H4 (cell line): ENCODE results near the gene IER5. TPM values are rescaled to one million over a fixed set of nuclear protein-coding genes. Genes with fewer than 3 reads are reported as not detected.

Experiments
- DNase-seq: peaks from one replicate; pipeline ENCODE4 v3.0.0-alpha.2; 2015; ENCODE audit warnings: low spot score
- total RNA-seq: library from RNA; depleted of rRNA; stranded (reverse); fragments of >200 nt; shearing (Covaris generic); gene quantifications from 2 replicates; pipeline ENCODE4 v1.2.3, GENCODE V29; 2014

IER5 gene
- total RNA-seq, 1 experiment from 2014 or later, result 4.7 TPM

DNA sequence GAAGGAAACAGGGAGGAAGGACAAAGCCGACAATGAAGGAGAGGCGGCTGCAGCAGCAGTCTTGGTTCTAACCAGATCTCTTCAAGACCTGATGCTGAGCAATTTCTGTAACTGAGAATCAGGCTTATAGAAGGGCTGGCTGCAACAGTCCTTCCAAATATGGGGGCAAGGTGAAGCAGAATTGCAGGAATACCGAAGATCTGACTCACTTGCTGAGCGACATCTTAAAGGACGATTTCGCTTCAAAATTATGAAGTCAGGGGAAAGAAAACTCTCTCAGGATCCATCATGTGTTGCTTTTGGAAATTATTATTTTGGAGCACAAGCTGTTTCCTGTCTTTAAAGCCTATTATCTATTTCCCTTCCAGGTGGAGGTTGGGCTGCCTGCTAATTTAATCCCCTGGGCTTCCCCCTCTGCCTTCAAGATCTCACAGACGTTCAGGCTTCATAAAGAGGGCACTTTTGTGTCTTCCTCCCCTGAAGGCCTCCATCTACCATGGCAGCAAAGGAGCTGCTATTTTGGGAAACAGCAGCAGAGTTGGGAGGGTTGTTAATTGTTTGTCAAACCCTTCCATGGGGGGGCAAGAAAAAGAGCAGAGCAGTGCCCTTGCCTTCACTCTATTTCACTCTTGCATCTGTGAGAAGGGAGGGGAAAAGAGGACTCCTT, 10.8 kb upstream of the IER5 start:
- no peak for DNase-seq

- no peak for DNase-seq
Measured at GRCh38 chr1:181079382-181079781, 9.1 kb upstream of the IER5 start.

- DNase-seq, result no peak
Measured at GRCh38 chr1:181079920-181080319, 8.6 kb upstream of the IER5 start.

DNA sequence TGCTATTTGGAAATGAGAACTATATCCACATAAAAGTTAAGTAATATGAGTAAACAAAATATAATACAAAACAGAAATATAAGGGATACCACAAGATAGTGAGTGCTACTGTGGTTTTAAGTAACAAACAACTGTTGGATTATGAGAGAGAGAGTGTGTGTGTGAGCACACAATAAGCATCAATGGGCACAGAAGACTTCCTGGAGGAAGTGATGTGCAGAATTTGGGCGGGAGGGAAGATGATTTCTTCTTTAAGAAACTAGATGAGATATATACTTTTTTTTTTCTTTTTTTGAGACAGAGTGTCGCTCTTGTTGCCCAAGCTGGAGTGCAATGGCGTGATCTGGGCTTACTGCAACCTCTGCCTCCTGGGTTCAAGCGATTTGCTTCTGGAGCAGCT, 7.9 kb upstream of the IER5 start:
- DNase-seq, result no peak

- DNase-seq, result no peak
Measured at GRCh38 chr1:181081395-181081794, 7.1 kb upstream of the IER5 start.

- peak; percentile 41 for DNase-seq
Measured at GRCh38 chr1:181083842-181084605, 4.5 kb upstream of the IER5 start.

GRCh38 chr1:181084606-181084969, 3.9 kb upstream of the IER5 start:
- no peak for DNase-seq

- DNase-seq, result no peak
Measured at GRCh38 chr1:181086091-181086490, 2.4 kb upstream of the IER5 start.

GRCh38 chr1:181086926-181087325, 1.6 kb upstream of the IER5 start:
- no peak for DNase-seq

- no peak for DNase-seq
Measured at GRCh38 chr1:181087400-181087901, 1.0 kb upstream of the IER5 start.

GRCh38 chr1:181089017-181089675, 646 bp downstream of the IER5 start:
- DNase-seq, result no peak

DNA sequence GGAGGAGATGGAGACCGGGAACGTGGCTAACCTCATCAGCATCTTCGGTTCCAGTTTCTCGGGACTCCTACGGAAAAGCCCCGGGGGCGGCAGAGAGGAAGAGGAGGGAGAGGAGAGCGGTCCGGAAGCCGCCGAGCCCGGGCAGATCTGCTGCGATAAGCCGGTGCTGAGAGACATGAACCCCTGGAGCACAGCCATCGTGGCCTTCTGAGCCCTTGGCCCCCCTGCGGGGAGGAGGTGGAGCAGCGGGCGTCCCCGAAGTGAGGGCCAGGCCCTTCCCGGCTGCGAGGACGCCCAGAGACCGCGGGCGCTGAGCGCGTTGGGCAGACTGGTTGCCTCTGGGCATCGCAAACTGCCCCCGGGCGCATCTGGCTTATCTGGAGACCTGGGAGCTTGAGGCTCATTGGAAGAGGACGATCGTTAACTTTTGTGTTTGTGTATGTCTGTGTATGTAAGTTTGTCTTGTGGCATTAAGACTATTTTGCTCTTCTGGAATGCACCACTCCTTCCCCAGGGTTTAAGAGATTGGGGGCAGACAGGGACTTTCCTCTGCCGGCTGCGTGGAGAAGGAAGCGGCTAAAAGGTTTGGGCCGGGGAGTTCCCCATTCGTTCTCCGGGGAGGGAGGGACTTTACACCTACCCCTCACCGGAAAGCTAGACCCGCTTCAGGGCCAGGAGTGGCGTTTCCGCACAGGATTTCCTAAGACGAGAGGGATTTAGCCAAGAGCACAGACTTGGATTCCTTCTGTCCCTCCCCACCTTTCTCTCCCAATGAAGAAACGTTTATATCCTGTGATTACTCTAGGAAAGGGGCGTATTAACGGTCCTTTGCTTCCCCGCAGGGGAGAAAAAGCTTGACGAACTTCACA, 1.4 kb downstream of the IER5 start:
- peak; percentile 43 for DNase-seq

DNA sequence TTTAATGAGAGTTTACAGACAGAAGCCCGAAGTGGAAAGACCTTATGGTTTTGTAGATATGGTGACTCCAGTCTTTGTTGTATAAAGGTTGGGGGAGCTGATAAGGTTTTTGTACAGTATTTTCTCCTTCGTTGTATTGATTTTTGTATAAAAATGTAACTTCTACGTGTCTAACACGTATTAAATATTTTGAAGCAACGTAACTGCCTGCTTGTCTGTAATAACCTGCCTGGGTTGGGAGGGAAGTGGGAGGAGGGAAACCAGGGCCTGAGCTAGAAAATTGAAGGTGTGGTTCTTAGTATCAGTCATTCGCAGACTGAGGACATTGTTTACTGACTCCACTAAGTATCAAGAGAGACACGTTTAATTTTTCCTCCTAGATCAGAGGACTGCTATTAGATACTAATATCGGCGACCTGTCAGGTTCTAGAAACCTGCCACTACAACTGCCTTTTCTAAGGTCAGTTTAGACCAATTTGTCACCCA, 2.2 kb downstream of the IER5 start:
- DNase-seq, result no peak

DNA sequence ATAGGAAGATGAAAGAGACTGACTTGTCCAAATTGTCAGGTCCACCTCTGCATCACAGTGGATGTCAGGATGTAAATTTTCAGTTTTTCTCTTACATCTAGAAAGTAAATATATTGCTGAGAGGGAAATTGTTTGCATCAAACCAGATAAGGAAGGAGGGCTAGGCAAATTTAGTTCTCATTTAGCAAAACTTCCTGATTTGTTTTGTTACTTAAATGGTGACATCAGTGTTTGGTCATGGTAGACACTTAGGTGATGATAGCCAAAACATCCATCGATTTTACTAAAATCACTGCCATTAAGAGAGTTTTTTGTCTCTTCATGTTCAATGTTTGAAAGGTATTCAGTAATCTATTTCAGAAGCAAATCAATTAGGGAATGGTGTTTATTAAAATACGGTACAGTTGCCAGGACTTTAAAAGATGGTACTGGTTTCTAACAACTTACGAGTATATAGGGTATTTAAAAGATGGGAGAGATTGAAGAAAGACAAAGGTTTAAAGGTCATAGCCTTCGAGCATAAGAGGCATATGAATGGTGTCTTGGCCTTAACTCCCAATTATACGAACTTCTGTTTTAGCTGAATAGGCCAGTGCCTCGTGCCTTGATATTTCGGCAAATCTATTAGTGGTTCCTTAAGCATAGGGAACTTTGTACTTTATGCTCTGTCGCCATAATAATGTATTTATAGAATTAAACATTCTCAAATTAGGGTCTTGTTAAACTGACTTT, 3.0 kb downstream of the IER5 start:
- DNase-seq, result no peak

- no peak for DNase-seq
Measured at GRCh38 chr1:181092056-181092455, 3.6 kb downstream of the IER5 start.

DNA sequence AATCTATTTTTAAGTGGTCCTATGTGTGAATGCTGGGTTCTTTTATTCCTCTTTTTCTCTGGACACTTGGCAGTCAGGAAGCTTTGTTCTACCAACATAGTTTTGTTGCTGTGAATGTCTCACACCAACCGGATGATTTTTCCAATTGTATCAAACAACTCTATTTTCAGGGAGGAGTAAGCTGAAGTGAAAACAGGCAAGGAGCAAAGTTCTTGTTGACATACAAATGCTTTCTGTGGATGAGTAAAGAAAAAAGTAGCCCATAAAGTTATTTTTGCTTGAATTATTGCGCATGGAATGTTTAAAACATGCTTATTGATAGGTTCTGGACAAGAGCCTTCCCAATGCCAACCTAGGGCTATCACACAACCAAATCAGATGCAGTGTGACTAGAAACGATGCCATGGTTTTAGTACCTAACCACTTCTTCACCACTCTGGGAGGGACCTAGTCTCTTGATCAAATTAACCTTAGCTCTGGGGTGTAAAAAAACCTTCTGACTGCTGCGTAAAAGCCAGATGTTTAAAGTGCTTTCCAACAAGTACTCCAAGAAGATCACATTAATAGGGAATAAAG, 4.5 kb downstream of the IER5 start:
- no peak for DNase-seq

DNA sequence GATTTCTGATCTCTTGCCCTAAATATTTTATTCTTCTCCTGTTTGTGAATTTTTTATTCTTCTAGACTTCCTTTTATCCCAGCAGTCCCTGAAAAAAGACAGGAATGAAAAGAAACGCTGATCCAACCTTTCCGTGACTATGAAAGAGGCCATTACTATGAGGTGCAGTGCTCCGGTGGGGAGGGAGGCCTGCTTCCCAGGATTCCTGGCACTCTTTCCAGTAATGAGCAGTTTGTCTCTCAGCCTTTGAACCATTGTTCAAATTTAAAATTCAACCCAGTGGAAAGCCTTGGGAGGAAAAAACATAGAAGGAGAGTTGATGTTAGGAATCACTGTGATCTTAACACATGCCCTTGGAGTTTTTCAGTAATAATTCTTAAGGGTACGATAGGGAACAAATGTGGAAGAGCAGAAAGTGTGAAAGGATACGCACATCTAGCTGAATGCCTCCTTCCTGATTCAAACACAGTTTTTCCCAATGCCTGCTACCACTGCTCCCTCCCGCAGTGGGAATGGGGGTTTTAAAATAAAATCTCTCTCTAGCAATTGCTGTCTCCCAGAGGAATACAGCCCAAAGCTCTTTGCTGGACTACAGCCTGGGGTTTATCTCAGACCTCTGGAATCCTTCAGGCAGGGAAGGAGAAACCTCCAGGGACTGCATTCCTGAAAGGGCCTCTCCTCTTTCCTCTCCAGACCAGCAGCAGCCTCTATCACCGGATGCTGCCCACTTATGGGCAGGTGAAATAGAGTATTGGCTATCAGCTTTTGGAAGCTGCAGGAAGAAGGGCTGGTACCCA, 6.1 kb downstream of the IER5 start:
- no peak for DNase-seq

- no peak for DNase-seq
Measured at GRCh38 chr1:181095260-181095659, 6.8 kb downstream of the IER5 start.

DNA sequence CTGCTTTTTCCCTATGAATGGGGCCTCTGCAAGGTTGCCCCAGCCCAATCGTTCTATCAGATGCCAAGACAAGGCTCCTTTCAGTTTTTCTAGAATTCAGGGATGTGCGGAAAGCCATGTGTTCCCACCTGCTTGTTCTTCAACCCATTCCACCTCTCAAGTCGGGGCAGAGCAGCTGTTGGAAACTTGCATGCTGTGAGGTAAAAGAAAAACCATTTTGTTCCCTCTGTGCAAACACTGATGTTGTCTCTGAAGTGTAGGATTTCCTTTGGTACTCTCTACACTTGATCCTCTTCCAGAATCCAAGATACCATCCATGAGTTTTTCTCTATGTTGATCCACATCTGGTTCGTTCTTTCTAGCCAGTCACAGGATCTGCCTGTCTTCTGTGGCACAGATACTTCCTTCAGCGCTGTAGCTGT, 7.3 kb downstream of the IER5 start:
- no peak for DNase-seq

DNA sequence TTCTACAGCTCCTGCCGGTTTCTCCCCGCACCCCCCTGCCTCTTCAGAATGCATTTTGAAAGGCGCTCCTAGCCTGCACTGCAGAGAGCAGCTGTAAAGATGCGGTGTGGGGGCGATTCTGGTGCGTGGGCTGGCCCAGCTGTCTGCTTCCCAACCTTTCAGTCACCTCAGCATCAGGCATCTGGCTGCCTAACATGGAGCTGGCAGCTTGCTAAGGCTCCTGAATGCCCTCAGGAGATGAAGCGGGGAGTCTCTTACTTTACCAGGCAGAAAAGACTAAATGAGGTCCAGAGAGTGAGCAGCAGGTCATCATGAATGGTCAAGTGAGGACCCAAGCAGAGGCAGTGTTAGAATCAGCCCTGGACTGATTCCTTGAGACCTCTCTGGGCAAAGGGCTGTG, 8.7 kb downstream of the IER5 start:
- no peak for DNase-seq
